T follicular helper cell (primary cell): ENCODE results near the gene FAAP24.
"Not testable (repeated sequence)": the region's sequence is repeated elsewhere in the genome, so short reads cannot be mapped to it uniquely, and the experiment has no call there.

Experiments used
- DNase-seq: peaks from one replicate; pipeline ENCODE4 v3.0.0-alpha.2; 2020; ENCODE audit warnings: low read depth
- total RNA-seq, 2 experiments: gene quantifications; one replicate each; lab custom pipeline; 2026; lab: John Stamatoyannopoulos, UW

The FAAP24 gene
- 1.3 to 2.4 reads per million in 2 experiments for total RNA-seq

DNA sequence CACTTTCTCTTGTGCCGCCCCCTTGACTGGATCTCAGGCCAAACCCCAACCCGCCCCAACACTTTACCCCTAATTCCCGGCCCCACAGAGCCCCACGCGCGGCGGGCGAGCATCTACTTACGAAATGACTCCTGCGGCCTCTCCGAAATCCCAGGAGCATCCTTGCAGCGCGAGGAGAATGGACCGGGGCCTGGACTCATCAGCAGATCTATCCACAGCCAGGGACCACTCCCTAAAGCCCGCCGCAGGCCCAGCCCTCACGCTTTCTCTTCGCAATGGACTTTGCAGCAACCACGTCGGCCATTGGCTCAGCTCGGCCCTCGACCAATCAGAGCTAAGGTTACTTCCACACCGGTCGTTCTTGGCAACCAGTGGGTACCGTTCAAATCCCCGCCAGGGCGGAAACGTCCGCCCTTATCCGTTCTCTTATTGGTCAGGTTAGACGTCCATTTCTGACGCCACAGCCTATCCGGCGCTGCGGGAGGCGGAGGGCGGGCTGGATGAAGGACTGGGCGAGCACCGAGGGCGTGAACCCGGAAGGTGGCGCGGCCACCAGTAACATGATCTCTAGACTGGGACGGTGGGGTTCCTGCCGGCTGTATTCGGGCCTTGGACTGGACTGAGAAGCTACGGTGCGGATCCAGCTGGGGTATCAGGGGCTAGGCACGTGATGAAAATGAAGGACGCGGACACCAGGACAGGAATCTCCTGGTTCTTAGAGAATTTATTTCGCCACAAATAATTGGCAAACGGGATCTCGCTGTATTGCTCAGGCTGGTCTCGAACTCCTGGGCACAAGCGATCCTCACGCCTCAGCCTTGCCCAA lies at the start of gene FAAP24, which contains the start of gene CEP89:
Gene FAAP24, plus strand, starts transcription at position 528 of the 826 bp plus-strand sequence. CDS start 955 bp downstream, outside the sequence.
Gene CEP89, minus strand, starts transcription at position 244 of the 826 bp plus-strand sequence. Its CDS starts 84 bp downstream, at position 160.
- DNase-seq, result peak; percentile 98

DNA sequence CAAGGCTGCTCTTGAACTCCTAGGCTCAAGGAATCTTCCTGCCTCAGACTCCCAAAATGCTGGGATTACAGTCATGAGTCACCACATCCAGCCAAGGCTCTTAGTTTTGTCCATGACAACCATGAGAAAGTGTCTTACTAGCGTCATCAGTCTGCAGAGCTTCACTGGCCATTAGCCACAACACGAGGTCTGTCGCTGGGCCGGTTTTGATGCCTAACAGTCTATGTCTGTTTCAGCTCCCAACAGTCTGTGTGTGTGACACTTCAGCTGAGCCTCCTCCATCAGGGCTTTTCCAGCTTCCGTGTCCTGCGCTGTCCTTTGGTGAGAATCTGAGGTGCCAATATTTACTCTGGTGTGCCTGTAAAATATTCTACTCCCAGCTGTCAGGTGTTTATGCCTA lies 47.8 kb upstream of the FAAP24 start:
- no peak for DNase-seq

DNA sequence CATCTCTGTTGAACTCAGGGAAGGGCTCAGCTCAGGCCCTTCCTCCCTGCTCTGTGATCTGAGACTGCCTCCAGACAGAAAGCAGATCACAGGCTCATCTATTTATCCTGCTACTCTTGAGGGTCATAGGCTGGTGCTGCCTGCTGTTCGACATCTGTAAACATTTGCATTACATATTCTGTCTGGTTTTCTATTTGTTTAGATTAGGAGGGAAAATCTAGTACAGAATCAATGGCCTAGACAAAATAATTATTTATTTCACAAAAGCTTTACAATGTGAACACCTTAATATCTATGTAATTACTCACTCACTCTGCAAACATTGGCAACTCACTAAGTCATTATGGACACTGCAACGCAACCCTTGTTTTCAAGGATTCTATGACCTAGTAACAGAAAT lies 43.2 kb upstream of the FAAP24 start:
- no peak for DNase-seq

- DNase-seq, result no peak
Observed at GRCh38 chr19:32930567-32930966, 41.5 kb upstream of the FAAP24 start.

DNA sequence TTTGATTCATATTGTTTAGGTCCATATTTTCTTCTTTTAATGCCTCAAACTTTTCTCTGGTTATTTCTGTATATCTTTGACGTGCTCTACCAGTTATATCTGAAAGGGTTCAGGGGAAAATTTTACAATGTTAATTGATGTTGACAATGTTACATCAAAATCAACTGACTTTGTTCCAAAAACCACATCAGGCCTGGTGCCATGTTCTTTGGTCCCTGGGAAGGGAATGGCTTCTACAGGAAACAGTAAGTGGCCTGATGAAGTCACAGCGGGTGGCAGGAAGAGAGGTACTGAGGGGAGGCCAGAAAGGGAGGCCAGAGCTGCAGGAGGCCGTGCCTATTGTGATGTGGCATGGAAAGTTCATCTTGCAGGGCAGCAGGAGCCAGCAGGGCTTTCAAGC lies 38.5 kb upstream of the FAAP24 start:
- DNase-seq, result no peak

DNA sequence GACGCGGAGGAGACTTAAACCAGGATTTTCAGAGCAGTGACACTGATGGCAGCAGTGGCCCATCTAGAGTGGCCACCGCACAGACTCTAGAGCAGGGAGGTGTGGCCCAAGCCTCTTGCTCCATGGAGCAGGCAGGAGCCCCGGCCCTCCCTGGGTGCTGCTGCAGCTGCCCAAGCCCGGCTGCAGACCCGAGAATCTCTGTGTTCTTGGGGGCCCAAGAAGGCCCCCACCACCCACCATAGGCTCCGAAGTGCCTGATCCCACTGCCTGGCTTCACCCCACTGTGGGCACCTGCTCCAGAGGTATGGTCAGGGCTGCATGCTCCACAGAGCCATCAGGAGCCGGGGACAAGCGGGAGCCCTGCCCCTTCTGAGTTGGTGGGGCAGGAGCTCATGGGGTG lies 36.4 kb upstream of the FAAP24 start:
- DNase-seq, result no peak

DNA sequence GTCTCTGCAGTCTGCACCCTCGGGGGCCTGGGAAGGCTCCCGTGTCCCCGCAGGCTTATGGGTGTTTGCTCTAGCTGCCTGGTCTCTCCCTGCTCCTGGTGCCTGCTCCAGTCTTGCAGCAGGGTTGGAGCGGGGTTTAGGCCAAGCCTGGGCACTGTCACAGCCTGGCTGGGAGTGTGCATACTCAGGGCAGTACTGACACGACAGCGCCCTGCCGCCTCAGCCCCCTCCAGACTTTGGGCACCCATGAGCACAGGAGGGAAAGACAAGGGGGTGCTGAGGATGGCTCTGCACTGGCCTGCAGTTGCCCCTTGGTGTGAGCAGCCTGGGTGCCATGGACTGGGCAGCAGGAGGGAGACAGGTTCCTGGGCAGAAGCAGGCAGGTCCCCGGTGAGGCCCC lies 36.0 kb upstream of the FAAP24 start:
- DNase-seq, result no peak

DNA sequence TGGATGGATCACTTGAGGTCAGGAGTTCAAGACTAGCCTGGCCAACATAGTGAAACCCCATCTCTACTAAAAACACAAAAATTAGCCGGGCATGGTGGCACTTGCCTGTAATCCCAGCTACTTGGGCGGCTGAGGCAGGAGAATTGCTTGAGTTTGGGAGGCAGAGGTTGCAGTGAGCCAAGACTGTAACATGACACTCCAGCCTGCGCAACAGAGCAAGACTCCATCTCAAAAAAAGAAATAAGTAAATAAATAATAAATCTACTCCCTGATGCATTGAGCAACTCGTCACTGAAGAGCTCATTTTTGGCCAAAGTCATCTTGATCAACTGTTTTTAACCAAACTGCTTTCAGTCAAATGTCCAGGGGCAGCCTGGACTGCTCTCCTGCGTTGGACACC lies 30.8 kb upstream of the FAAP24 start:
- not testable (repeated sequence) for DNase-seq

DNA sequence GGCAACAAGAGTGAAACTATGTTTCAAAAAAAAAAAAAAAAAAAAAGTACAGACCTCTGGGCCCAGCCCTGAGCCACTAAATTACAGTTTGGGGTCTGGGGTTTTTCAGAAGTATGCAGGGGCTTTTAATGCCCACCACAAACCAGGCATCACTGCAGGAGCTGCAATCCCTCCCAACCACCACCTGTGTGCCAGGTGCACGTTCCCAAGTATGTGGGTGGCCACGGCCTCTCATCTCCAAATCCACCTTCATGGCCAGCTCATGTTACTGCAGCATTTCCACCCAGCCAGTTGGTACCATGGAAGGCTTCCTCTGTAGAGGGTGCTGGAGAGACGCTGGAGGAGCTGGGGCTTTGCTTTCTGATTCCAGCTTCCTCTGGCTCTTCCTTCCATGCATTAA lies 26.8 kb upstream of the FAAP24 start:
- DNase-seq, result no peak

GRCh38 chr19:32966750-32967149 lies 5.3 kb upstream of the FAAP24 start:
- no peak for DNase-seq

DNA sequence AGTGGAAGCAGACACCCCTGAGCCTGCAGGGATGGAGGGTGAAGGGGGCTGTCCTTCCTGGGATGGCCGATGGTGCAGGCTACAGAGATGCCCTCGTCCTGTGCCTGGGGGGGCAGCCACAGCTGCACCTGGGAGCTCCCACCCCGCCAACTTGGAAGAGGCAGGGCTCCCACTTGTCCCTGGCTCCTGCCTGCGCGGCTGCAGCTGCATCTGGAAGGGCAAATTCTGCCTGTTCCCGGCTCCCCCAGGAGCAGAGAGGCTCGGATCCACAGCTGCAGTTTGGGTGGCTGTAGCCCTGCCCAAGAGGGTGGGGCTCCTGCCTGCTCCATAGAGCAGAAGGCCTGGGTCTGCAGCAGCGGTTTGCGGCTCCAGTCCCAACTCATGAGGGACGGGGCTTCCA lies 2.5 kb upstream of the FAAP24 start:
- no peak for DNase-seq

GRCh38 chr19:32971012-32971595 lies 938 bp upstream of the FAAP24 start:
- DNase-seq, result no peak

DNA sequence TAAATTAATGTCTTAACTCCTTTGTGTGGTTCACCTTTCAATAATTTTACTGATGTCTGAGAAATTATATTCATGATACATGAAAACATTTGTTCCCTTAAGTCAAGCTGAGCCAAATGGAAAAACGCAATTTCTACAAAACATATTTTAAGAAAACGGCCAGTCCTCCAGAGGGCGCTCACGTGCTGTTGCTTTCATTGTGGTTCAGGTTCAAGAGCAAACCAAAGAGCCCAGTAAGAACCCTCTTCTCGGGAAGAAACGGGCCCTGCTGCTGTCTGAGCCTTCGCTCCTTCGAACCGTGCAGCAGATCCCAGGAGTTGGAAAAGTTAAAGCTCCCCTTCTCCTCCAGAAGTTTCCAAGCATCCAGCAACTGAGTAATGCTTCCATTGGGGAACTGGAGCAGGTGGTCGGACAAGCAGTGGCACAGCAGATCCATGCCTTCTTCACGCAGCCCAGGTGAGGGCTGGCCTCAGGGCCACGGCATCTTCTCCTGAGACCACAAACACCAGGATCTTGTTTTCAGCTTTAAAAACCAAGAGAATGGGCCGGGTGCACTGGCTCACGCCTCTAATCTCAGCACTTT lies 4.3 kb downstream of the FAAP24 start:
- peak; percentile 52 for DNase-seq

DNA sequence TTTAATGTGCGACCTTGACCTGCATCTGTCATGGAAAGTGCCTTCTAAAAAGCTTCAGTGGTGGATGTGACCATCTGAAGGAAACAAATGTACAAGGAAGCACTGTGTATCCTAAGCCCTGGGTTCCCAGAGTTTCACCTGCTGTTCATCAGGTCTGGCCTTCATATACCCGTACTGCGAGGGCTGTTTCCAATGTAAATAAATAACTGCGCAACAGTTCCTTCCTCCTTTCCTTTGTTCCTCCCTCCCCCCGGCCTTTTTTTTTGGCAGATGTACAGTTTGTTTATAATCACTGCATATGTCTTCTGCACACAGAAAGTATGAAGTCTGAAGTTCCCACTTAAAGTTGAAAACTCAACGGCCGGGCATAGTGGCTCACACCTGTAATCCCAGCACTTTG lies 5.2 kb downstream of the FAAP24 start:
- no peak for DNase-seq

DNA sequence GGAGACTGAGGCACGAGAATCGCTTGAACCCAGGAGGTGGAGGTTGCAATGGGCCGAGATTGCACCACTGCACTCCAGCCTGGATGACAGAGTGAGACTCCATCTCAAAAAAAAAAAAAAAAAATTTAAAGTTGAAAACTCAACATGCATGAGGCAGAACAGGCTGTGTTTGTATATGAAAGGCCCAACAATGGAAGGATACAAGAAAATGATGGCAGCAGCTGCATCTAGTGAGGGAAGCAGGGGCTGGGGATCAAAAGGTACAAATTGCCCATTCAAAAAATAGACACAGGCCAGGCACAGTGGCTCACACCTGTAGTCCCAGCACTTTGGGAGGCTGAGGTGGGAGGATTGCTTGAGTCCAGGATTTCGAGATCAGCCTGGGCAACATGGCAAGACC lies 5.8 kb downstream of the FAAP24 start:
- DNase-seq, result not testable (repeated sequence)

DNA sequence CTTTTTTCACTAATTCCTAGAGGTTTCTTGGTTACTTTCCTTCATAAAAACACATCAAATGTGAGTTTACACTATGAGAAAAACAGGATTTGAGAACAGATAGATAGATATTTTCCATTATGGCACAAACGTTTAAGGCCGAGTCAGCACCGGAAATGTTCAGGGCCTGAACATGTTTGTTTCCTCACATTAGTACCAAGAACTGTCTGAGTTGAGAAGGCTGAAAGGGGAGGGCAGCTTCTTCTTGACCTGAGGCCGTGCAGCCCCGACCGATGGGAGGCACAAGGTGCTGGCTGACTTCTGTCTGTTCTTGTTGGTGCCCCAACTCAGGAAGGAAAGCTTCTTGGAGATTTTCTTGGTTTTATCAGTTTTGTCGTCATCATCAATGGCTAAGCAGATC lies 7.8 kb downstream of the FAAP24 start:
- DNase-seq, result not testable (repeated sequence)

- DNase-seq, result not testable (repeated sequence)
Observed at GRCh38 chr19:32982488-32982887, 10.4 kb downstream of the FAAP24 start.

DNA sequence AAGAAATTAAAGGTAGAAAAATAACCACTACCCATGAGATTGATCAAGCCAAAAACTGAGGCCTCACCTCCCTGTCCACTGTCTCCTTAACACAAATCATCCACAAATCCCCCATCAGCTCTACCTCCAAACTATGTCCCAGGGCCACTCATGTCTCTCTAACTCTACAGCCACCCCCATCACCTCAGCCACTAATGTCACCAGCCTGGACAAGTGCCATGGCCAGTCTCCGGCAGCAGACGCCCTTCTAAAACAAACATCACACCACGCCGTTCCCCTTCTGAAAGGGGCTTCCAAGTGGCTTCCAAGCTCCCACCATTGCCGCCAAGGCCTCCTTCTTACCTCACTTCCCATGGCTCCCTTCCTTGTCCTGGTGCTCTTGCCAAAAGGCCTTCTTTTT lies 16.2 kb downstream of the FAAP24 start:
- not testable (repeated sequence) for DNase-seq

- no peak for DNase-seq
Observed at GRCh38 chr19:32988724-32989123, 16.7 kb downstream of the FAAP24 start.

DNA sequence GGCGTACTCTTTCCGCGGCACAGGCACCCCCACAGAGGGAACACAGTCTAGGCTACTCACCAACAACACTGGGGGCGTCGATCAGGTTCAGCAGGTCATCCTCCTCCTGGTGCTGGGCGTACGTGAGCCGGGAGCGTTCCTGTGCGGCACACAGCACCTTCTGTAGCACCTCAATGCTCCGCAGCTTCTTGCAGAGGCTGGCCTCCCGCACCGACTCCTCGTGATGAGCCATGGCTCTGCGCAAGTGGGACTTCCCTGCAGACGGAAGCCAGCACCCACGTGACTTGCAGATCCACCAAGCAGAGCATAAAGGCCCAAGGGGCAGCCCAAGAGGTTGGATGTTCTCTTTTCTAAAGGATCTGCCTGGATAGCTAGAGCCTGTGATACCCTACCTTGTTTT lies 23.9 kb downstream of the FAAP24 start:
- not testable (repeated sequence) for DNase-seq

DNA sequence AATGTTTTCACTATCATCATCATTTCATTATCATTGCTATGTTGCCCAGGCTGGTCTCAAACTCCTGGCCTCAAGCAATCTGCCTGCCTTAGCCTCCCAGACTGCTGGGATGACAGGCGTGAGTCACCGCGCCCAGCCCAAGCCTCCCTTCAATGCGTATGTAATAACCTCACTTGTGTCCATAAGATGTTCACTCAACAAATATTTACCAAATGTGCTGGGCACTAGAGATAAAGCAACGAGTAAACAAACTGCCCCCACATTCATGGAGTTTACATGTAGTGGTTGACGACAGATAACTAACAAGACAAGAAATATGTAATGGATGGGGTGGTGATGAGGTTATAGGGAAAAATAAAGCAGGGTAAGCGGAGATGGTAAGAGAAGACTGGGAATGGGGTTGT lies 25.0 kb downstream of the FAAP24 start:
- not testable (repeated sequence) for DNase-seq

GRCh38 chr19:32997716-32998355 lies 25.8 kb downstream of the FAAP24 start:
- no peak for DNase-seq
